HG02970 (cell line): Measurements from ENCODE around the gene INPP1.
"Not testable (repeated sequence)": the region's sequence is repeated elsewhere in the genome, so short reads cannot be mapped to it uniquely, and the experiment has no call there.

Experiments used
- ATAC-seq: cut with Tn5 transposase; IDR thresholded peaks from one replicate; pipeline ENCODE4 v1.9.1; 2021; ENCODE audit warnings: mild to moderate bottlenecking, moderate library complexity, moderate number of reproducible peaks; ENCODE audit not compliant: unreplicated experiment, low FRiP score

The INPP1 gene, protein sequence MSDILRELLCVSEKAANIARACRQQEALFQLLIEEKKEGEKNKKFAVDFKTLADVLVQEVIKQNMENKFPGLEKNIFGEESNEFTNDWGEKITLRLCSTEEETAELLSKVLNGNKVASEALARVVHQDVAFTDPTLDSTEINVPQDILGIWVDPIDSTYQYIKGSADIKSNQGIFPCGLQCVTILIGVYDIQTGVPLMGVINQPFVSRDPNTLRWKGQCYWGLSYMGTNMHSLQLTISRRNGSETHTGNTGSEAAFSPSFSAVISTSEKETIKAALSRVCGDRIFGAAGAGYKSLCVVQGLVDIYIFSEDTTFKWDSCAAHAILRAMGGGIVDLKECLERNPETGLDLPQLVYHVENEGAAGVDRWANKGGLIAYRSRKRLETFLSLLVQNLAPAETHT

DNA sequence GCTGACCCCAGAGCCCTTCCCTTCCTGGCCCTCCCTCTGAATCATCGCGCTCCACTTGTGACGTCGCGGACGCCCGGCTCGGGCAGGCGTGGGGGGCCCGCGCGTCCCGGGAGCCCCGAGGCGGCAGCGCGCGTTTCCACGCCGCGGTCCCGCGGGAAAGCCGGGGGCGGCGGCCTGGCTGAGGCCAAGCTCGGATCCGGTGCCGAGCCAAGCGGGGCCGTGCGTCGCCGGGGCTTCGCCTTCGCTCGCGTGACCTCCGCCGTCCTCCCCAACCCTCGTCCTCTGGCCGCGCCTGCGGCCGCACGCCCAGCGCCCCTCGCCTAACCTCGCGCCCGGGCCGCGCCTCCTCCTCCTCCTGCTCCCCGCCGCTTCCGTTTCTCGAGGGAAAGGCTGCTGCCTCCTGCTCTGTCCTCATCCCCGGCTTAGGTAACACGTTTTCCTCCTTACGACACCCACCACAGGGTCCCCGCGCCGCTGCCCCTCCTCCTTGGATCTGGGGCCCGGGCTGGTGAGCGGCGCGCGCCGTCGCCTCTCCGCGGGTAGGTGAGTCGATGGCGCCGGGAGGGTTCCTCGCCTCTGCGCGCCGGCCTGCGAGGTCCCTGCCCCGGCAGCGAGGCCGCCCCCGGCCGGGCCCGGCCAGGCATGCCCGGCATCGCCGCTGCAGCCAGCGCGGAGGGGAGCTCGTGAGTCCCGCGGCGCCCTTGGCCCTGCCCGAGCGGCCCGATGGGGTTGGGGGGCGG lies at the start of gene INPP1:
INPP1 (plus strand) TSS at position 54 of the 740 bp plus-strand sequence. CDS start 16,514 bp downstream, outside the sequence.
- ATAC-seq, result peak; percentile 40

DNA sequence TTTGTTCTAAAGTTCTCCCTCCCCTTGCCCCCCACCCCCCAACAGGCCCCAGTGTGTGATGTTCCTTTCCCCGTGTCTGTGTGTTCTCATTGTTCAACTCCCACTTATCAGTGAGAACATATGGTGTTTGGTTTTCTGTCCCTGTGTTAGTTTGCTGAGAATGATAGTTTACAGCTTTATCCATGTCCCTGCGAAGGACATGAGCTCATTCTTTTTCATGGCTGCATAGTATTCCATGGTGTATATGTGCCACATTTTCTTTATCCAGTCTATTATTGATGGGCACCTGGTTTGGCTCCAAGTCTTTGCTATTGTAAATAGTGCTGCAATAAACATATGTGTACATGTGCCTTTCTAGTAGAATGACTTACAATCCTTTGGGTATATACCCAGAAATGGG lies 45.5 kb upstream of the INPP1 start:
- ATAC-seq, result not testable (repeated sequence)

DNA sequence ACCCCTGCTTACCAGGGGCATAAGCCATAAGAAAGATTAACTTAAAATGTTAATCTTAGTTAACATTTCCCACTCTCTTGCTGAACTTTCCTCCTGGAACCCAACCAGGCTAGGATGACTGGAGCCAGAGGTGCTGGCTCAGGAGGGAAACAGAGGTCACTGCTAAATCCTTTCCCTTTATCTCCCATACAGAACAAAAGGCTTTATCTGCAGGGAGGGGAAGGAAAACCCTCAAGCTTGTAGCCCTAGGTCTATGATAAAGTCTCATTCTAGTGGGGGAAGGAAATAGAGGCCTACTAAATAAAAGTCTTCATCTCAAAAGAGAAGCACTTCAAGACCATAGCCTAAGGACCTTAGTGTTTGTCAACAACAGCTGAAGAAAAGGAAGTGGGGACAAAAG lies 42.4 kb upstream of the INPP1 start:
- ATAC-seq, result no peak

DNA sequence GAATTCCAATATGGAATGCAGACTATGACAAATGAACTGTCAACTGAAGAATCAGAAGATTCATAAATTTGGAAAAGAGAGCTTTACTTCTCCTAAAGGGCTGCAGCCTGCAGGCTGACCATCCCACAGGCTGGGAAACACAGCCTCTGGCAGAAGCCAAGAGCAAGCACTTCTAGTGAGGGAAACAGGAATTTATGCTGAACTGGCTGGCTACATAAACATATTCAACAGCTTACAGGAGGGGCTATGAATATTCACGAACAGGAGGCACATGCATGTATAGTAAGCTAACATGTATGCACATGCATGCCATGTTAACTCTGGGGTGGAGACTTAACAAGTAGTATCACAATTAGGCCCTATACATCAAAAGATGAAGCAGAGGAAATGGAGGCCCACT lies 41.3 kb upstream of the INPP1 start:
- no peak for ATAC-seq

DNA sequence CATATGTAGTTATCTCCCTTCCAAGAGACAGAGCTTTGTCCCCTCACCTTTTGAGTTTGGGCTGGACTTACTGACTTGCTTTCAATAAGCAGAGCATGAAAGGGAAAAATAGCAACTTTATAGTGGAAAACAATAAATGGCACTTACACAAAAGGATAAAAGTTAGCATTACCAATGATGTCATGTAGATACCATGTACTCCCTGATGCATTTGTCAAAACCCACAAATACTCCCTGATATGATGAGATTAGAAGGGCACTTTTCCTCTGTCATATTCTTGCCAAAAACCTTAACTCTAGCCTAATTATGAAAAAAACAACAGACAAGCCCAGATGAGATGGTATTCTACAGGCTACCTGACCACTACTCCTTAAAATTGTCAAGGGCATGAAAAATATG lies 39.7 kb upstream of the INPP1 start:
- no peak for ATAC-seq

DNA sequence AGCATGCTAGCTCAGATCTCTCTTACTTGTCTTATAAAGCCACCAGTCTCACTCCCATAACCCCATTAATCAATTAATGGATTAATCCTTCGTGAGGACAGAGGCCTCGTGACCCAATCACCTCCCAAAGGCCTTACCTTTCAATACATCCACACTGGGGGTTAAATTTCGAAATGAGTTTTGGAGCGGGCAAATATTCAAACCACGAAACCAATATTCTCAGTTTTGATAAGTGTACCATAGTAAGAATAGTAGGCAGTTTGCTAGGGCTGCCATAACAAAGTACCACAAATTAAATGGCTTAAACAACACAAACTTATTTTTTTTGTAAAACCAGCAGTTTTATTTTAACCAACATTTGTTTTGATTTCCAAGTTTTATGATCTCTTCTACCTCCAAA lies 39.0 kb upstream of the INPP1 start:
- no peak for ATAC-seq

DNA sequence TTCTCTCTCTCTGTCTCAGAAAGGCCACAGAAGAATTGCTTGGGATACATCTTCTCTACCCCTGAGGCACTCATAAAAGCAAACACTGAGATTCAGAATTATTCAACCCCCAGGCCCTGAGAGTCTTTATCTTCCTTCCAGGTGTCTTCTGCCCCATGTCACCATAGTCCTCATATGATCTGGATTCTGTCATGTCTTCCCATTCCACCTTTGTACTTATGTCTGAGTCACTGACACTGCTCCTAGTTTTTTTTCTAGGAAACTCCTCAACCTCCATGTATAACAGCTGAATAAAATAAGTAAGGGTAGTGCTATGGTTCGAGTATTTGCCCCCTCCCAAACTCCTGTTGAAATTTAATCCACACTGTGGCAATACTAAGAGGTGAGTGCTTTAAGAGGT lies 35.4 kb upstream of the INPP1 start:
- ATAC-seq, result no peak

DNA sequence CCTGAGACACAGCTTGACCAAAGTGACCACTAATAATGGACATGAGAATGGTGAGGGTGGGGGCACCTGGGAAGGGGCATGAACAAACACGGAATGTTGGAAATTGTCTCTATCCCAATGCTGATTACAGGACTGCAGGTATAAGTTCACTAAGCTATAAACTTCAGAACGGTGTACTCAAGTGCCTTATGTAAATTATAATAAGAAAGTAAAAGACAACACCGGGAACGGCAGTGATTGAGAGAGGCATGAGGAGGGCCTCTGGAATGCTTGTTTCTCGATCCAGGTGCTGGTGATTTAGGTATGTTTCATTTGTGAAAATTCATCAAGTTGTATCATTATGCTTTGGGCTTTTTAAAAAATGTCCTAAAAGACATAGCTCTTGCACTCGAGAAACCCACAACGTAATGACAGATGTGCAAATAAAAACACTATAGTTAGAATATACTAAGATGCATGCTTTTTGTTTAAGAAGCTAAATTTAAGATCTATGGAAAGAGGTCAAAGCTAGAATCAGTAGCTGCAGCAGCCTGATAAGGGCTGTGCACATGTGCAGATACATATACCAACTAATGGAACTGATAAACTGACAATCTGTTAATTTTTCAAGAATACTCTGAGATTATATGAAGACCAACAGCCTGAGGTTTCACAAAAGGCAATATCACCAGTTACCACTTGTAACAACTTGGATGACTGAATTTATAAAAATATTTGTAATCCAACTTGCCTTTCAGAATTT lies 31.3 kb upstream of the INPP1 start:
- ATAC-seq, result no peak

DNA sequence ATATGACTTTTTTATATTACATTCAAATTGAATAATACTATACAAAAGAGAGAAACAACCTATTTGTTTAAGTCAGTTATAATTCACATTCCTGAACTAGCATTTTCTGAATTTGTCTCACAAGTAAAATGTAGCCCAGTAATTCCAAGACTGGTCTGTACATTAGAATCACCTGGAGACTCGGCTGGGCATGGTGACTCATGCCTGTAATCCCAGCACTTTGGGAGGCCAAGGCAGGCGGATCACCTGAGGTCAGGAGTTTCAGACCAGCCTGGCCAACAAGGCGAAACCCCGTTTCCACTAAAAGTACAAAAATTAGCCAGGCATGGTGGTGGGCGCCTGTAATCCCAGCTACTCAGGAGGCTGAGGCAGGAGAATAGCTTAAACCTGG lies 30.8 kb upstream of the INPP1 start:
- ATAC-seq, result not testable (repeated sequence)

DNA sequence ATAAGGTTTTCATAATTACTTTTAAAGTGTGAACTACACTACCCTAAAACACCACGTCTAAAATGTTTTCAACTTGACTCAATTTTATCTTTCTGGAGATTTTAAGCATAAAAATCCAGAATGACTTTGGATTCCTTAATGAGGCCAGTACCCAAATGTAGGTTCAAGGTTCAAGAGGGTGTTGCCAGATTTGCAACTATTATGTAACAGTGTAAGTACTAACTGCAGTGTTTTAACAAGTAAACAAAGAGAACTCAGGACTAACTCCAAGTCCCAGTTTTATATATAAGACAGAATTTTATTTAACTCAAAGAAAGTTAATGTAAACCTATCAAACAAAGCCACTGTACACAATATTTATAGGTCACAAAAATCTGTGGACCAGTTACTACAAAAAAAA lies 29.5 kb upstream of the INPP1 start:
- no peak for ATAC-seq

DNA sequence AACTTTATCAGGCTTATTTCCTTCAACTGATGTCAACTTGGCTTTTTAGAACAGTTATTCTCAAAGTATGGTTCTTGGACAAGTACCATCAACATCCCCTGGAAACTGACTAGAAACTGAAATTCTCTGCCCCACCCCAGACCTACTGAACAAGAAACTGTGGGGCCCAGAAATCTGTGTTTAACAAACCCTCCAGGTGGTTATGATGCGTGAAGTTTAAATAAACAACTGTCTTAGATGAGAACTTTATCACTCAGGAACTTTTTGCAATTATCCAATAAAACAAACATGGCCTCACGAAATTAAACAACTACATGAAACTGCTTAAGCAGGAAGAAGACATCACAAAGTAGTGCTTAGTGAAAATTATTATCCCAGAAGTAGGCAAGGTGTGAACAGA lies 28.1 kb upstream of the INPP1 start:
- no peak for ATAC-seq

DNA sequence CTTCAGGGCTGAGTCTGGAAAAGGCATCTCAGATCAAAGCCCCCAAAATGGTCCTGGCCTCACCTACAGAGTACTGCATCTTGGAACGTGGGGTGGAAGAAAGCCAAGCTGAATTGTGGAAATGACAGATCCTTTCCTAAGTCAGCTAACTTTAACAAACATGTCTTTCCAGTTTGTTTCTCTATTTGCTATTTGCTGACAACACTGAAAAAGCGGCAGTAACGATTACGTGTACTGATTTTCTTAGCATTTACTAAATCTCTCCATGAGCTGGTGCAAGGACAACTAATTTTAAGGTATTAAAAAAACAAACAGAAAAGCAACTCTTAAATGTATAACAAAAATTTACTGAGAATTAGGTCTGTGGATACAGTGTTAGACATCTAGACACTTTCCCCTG lies 24.9 kb upstream of the INPP1 start:
- ATAC-seq, result no peak

DNA sequence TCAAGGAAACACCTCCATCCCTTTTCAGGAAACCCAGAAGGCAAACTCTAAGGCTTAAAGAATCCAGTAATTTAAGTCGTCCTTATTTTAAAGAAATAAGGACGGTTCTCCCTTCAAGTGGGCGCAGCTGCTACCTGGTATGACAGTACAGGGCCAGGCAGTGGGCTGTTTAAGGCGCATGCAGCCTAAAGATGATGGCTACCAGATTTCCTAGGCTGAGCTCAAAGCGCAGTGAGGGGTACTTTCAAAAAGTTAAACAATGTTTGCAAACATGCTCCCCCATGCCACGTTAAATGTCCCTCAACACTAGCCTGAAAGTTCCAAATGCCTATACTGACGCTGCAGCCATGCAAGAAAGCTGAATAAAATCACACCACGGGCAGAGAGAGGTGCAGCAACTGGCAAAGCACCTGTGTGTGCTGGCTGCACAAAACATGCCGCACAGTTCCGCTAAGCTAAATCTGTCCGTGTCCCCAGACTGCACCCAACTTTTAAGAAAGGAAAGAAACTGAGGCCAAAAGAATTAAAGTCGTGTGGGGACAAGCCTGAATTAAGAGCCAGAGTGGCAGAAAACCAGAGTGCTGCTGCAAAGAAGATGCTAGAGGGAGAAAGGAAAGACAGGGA lies 24.3 kb upstream of the INPP1 start:
- peak; percentile 8 for ATAC-seq

DNA sequence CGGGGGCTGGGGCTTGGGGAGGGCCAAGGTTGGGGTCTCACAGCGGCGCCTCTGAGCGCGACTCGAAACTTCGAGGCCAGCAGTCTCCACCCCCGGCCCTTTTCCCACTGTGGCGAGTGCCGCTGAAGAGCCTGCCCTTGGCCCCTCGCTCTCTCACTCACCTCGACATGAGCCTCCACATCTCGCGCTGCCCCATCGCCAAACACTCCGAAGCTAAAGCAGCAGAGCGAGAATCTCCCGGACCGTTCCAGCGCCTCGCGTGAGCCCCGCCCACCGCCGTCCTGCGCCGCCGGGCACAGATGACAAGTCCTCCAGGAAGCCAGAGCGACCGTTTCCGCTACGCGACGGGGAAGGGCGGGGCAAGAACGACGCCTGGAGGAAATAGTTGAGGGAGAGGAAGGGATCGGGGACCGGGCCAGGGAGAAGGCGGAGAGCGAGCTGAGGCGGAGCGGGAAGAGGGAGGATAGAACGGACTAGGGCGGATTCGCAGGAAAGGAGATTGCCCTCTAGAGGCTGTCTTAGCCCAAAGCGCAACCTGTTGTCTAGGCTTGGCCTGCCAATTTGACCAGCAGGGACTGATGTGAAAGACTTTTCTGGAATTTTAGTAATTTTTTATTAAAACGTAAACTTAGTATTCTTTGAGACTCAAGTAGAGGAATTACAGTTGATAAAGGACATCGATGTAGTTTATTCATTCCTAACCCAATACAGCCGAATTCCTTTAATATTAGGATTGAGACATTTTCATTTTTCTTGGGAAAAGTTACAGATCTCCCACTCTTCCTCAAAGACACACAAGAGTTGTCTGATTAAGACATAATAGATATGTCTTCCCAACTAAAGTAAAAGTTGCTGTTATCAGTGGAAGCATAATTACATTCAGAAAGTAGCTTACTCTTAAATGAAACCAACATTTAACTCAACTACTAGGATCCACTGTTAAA lies 23.6 kb upstream of the INPP1 start, which contains the start of gene HIBCH:
HIBCH (minus strand) TSS at position 272 of the 944 bp plus-strand sequence; CDS start at position 196, 76 bp downstream.
- ATAC-seq, result peak; percentile 96

DNA sequence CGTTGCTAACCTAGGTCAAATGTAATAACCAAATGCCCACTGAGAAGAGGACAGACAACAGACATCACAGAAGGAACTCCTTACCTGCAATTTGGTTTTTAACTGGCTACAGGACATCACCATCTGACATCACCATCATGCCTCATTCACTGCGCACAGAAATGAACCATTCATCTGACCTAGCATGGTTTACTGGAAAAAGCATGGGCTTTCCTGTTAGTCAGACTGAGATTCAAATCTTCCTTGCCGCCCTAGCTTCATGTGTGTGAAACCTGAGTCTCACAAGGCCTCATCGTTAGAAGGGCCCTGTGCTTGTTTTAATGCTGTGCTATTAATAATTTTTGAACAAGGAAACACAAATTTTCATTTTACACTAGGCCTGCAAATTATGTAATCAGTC lies 22.7 kb upstream of the INPP1 start:
- no peak for ATAC-seq

DNA sequence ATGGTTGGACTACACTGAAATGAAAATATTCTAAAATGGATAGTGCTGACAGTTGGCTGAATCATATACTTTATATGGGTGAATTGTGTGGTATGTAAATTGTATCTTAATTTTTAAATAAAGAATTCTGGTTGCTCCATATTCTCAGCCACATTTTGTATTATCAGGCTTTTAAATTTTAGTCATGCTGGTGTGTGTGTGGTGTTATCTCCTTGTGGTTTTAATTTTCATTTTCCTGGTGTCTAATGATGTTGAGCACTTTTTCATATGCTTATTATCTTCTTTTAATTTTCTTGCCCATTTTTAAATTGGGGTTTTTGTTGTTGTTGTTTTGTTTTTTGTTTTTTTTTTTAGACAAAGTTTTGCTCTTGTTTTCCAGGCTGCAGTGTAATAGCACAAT lies 20.0 kb upstream of the INPP1 start:
- ATAC-seq, result no peak

DNA sequence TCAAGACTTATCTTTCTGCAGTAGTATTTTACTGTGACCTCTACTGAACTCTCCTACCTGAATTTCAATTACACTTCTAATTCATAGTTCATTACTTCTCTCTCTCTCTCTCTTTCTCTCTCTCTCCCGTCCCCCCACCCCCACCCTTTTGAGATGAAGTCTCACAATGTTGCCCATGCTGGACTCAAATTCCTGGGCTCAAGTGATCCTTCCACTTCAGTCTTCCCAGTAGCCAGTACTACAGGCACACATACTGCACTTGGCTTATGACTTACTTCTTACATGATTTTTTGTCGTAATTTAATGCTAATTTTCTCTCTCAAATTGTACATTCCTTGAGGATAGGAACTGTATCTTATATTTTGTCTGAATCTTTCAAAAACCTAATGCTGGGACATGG lies 17.8 kb upstream of the INPP1 start:
- no peak for ATAC-seq

DNA sequence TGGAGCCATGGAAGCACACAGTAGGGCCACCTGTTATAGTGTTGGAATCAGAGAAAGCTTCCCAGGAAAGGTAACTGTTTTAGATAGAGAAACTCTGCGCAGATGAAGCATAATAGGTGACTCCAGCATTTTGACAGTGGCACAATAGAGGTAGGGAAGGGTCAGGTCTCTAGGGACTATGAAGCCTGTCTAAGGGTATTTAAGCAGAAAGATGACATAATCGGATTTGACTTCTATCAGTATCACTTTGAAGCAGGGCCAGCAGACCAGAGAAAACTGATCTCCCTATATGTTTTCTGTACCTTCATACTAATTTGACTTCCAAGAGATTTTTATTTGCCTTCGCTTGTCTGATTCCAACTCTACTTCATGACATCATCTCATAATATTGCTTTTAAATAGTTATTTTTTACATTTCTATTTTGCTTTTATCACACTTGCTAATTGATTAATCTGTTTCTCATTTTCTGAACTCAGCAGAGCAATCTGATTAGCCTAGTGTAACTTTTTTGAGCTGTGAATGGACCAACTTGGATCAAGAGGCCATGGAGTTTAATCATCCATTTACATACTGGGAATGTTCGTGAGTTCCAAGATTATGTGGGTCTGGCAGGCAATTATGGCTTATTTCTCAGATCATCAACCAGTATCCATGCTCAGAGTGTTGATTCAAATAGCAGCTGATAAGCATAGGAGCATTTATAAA lies 15.4 kb upstream of the INPP1 start:
- ATAC-seq, result no peak

DNA sequence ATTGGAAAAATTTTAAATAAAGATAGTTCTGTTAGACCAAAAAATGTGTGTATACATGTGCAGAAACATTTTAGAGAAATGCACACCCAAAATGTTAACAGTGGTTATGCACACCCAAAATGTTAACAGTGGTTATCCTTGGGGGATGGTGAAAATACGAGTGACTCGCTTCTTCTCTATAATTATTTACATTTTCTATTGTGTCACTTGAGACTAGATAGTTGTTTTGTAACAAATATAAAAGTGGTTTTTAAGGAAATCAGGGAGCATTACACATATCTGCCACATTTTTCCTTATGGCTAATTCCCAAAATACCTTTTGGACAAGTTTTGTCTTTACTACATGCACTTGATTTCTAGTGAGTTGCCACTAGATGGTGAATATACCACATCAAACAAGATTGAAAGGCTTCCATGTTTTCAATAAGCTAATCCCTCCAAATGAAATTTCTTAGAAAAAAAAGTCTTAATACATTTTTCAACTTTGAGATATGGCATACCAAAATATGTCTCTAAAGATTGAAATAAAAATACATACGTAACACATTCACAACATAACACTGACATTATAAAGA lies 14.7 kb upstream of the INPP1 start:
- ATAC-seq, result no peak
